ENCODE results near the gene MACROD1. TPM values are rescaled to one million over a fixed set of nuclear protein-coding genes. Genes with fewer than 3 reads are reported as not detected.
A peak's percentile ranks its signal among the peaks of the same experiment; 100 is the strongest.

Gene MACROD1
- total and polyA plus RNA-seq, 10 donors = 5.1 to 20.3 (median 7.8) TPM

- Histone ChIP-seq H3K27ac (no peak overlapping the region), H3K9me3 (no peaks in the 10 kb centered on the region), H3K4me3 (peak overlapping the region in 1 of 8 donors; percentile 11), H3K36me3 (peaks cover 0 to 15% (median 0%) of the 10 kb centered on the region in 6 donors), H3K27me3 (replicated peaks in 1 of 7) (no peaks in the 10 kb centered on the region), H3K4me1 (peaks cover 0 to 17% (median 13%) of the 10 kb centered on the region in 6 donors)
- 55 to 67% (median 63%) methylated on average over 14 to 19 of the region's 19 CpGs for WGBS, 5 donors
- TF ChIP-seq POLR2AphosphoS5 (IDR thresholded peaks at IDR 0.05) = peak; percentile 7 to 40 (median 27)
- no peak for TF ChIP-seq CTCF (IDR thresholded peaks at IDR 0.05 in 8 of 11, conservative IDR thresholded peaks at IDR 0.05 in 3 of 11)
- intact Hi-C loops (cut with DNase I; ENCODE audit: low total_unique reads) = no loop called here
- DNase-seq = no peak
These were observed 204.1 kb downstream of the MACROD1 start for GRCh38 chr11:63961608-63962412.

GRCh38 chr11:63958008-63958407 lies 207.9 kb downstream of the MACROD1 start:
- Histone ChIP-seq H3K4me3 (no peak overlapping the region), H3K4me1 (peaks cover 0 to 17% (median 13%) of the 10 kb centered on the region in 6 donors), H3K36me3 (peaks cover 0 to 53% (median 33%) of the 10 kb centered on the region in 6 donors), H3K9me3 (no peaks in the 10 kb centered on the region), H3K27ac (no peak overlapping the region), H3K27me3 (replicated peaks in 1 of 7) (no peaks in the 10 kb centered on the region)
- WGBS, 5 donors = 88 to 98% (median 92%) methylated on average over 5 of the region's 5 CpGs
- no peak for DNase-seq
- intact Hi-C loops (cut with DNase I; ENCODE audit: low total_unique reads) = no loop called here
- TF ChIP-seq POLR2AphosphoS5 (IDR thresholded peaks at IDR 0.05) (no peak), POLR2A (IDR thresholded peaks at IDR 0.05) (no peak), CTCF (IDR thresholded peaks at IDR 0.05 in 8 of 11, conservative IDR thresholded peaks at IDR 0.05 in 3 of 11) (no peak)

GRCh38 chr11:63952570-63952969 lies 213.3 kb downstream of the MACROD1 start:
- H3K4me3 ChIP-seq = peak overlapping the region in 1 of 8 donors; percentile 9
- TF ChIP-seq CTCF (IDR thresholded peaks at IDR 0.05 in 8 of 11, conservative IDR thresholded peaks at IDR 0.05 in 3 of 11) (no peak), POLR2AphosphoS5 (IDR thresholded peaks at IDR 0.05) (no peak), POLR2A (IDR thresholded peaks at IDR 0.05) (no peak)
- peak overlapping the region in 5 of 8 donors; percentile 28 to 83 (median 69) for H3K27ac ChIP-seq
- peaks cover 0 to 93% (median 39%) of the 10 kb centered on the region in 6 donors for H3K36me3 ChIP-seq
- peaks cover 0 to 27% (median 14%) of the 10 kb centered on the region in 6 donors for H3K4me1 ChIP-seq
- WGBS, 5 donors = 95 to 98% (median 98%) methylated on average over 4 of the region's 4 CpGs
- no peak for DNase-seq
- intact Hi-C loops (cut with DNase I; ENCODE audit: low total_unique reads) = no loop called here
- H3K9me3 ChIP-seq = no peaks in the 10 kb centered on the region
- H3K27me3 ChIP-seq (replicated peaks in 1 of 7) = no peaks in the 10 kb centered on the region

GRCh38 chr11:63951779-63952536 lies 214.0 kb downstream of the MACROD1 start:
- DNase-seq = no peak
- Histone ChIP-seq H3K4me1 (peaks cover 0 to 27% (median 14%) of the 10 kb centered on the region in 6 donors), H3K4me3 (peak overlapping the region in 1 of 8 donors; percentile 9), H3K27me3 (replicated peaks in 1 of 7) (no peaks in the 10 kb centered on the region), H3K9me3 (no peaks in the 10 kb centered on the region), H3K27ac (peak overlapping the region in 7 of 8 donors; percentile 14 to 83 (median 57)), H3K36me3 (peaks cover 0 to 94% (median 42%) of the 10 kb centered on the region in 6 donors)
- 55 to 64% (median 57%) methylated on average over 20 of the region's 20 CpGs for WGBS, 5 donors
- intact Hi-C loops (cut with DNase I; ENCODE audit: low total_unique reads) = no loop called here
- no peak for TF ChIP-seq POLR2A (IDR thresholded peaks at IDR 0.05)
- TF ChIP-seq POLR2AphosphoS5 (IDR thresholded peaks at IDR 0.05) = no peak
- TF ChIP-seq CTCF (IDR thresholded peaks at IDR 0.05 in 8 of 11, conservative IDR thresholded peaks at IDR 0.05 in 3 of 11) = no peak

Measured in spleen (tissue), 11 donors.